ENCODE results near the gene VSIG10.

The VSIG10 gene

GRCh38 chr12:118059341-118060191 is 44.2 kb downstream of the VSIG10 start:
- no peak for DNase-seq (ENCODE audit: low read depth)

GRCh38 chr12:118058881-118059280 is 44.9 kb downstream of the VSIG10 start:
- DNase-seq (ENCODE audit: low read depth) = no peak

- no peak for DNase-seq (ENCODE audit: low read depth)
Observed at GRCh38 chr12:118058227-118058626, 45.6 kb downstream of the VSIG10 start.

- DNase-seq (ENCODE audit: low read depth) = no peak
Observed at GRCh38 chr12:118055865-118056773, 47.7 kb downstream of the VSIG10 start.

GRCh38 chr12:118055144-118055557 is 48.7 kb downstream of the VSIG10 start:
- DNase-seq (ENCODE audit: low read depth) = no peak

GRCh38 chr12:118053071-118053985 is 50.5 kb downstream of the VSIG10 start:
- no peak for DNase-seq (ENCODE audit: low read depth)

- DNase-seq (ENCODE audit: low read depth) = no peak
Observed at GRCh38 chr12:118052324-118053070, 51.3 kb downstream of the VSIG10 start.

- DNase-seq (ENCODE audit: low read depth) = no peak
Observed at GRCh38 chr12:118050972-118051910, 52.6 kb downstream of the VSIG10 start.

- no peak for DNase-seq (ENCODE audit: low read depth)
Observed at GRCh38 chr12:118046430-118046829, 57.4 kb downstream of the VSIG10 start.

- no peak for DNase-seq (ENCODE audit: low read depth)
Observed at GRCh38 chr12:118044577-118044976, 59.2 kb downstream of the VSIG10 start.

- no peak for DNase-seq (ENCODE audit: low read depth)
Observed at GRCh38 chr12:118044075-118044474, 59.7 kb downstream of the VSIG10 start.

- DNase-seq (ENCODE audit: low read depth) = no peak
Observed at GRCh38 chr12:118042091-118042490, 61.7 kb downstream of the VSIG10 start.

GRCh38 chr12:118038137-118038536 is 65.7 kb downstream of the VSIG10 start:
- no peak for DNase-seq (ENCODE audit: low read depth)

GRCh38 chr12:118036672-118037411 is 67.0 kb downstream of the VSIG10 start:
- no peak for DNase-seq (ENCODE audit: low read depth)

- DNase-seq (ENCODE audit: low read depth) = no peak
Observed at GRCh38 chr12:118035190-118036041, 68.4 kb downstream of the VSIG10 start.

GRCh38 chr12:118034429-118035189 is 69.2 kb downstream of the VSIG10 start:
- no peak for DNase-seq (ENCODE audit: low read depth)

GRCh38 chr12:118033902-118034301 is 69.9 kb downstream of the VSIG10 start:
- DNase-seq (ENCODE audit: low read depth) = no peak

GRCh38 chr12:118033323-118033722 is 70.5 kb downstream of the VSIG10 start:
- no peak for DNase-seq (ENCODE audit: low read depth)
